Measurements from ENCODE around the gene LRRC28. TPM values are rescaled to one million over a fixed set of nuclear protein-coding genes. Genes with fewer than 3 reads are reported as not detected.
A peak's percentile ranks its signal among the peaks of the same experiment; 100 is the strongest.

LRRC28 gene
- total RNA-seq, 1 experiment from 2014 or later, result 24.8 TPM

DNA sequence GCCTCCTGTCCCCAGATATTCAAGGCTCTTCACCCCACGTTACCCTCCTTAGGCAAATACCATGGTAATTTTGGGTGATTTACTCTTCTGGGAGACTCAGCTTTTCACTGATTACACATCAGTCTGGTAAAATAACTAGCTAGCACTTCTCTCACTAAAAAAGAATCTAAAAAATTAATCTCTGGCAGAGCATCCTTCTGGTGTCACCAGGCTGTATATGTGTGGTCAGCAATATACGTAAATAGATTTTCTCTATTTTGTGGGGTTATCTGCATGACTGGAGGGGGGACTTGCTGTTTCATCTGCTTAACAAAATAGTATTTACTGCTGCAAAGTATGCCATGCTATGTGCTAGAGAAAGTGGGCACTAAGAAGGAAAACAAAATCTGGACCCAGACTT is 45.1 kb downstream of the LRRC28 start:
- DNase-seq (ENCODE audit: low read depth in 1 of 2, low spot score in 2 of 2), result no peak

DNA sequence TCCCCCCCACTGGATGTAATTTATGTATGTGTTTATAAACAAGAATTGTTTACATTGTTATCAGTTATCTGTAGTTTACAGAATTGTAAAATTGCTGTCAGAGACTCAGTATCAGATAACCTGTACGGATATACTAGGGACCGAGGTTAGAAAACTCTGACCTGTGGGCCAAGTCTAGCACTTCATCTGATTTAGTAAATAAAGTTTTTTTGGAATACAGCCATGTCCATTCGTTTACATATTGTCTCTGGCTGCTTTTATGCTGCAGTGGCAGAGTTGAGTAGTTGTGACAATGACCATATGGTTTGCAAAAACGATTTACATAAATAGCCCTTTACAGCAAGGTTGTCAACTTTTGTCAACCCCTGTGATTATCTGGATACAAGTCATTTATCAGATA is 52.6 kb downstream of the LRRC28 start:
- DNase-seq (ENCODE audit: low read depth in 1 of 2, low spot score in 2 of 2), result no peak
- no peaks in the 10 kb centered on the region for H3K36me3 ChIP-seq
- H3K27me3 ChIP-seq (replicated peaks), result no peaks in the 10 kb centered on the region
- H3K4me1 ChIP-seq (replicated peaks), result peaks cover 34% of the 10 kb centered on the region
- no peak overlapping the region for H3K27ac ChIP-seq
- no peak overlapping the region for H3K4me3 ChIP-seq
- H3K9me3 ChIP-seq (replicated peaks), result no peaks in the 10 kb centered on the region

More for the DNA sequence above, 45.1 kb downstream of the LRRC28 start:
- Histone ChIP-seq H3K4me1 (replicated peaks) (no peaks in the 10 kb centered on the region), H3K27me3 (replicated peaks) (no peaks in the 10 kb centered on the region), H3K27ac (no peak overlapping the region), H3K9me3 (replicated peaks) (peaks cover 7% of the 10 kb centered on the region; the same call in 1 of the 2 replicates), H3K36me3 (peaks cover 5% of the 10 kb centered on the region; the same call in 1 of the 2 replicates), H3K4me3 (no peak overlapping the region)

DNA sequence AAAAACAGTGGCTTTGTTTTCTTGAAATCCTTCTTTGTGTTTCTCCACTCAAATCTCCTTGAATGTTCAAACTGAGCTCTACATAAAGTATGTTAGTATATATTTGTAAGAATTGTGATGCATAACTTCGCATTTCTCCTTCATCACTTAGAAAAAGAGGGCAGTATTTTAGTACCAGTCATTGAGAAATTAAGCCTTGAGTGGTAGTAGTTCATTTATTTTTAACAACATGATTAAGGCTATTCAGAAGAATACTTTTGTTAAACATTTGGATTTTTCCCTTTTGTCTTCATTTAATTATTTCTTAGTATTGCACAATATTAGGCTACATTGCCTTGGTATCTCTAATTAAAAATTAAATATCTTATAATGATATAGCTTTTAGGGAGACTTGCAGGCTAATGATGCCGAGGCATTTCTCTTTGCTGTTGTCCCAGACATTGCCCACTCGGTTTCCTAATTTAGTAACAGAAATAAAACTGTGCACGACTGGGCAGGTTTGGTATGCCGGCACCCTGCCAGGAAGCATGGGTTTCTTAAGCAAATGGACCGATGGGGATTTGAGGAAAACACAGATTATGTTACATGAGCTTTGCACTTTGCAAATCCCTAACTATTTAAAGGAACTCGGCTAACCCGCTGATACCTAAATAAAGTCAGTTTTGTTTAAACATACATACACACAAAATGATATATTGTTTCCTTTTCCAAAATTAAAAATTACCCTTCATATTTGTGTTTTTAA is 54.7 kb downstream of the LRRC28 start:
- peaks cover 42% of the 10 kb centered on the region for H3K4me1 ChIP-seq (replicated peaks)
- H3K36me3 ChIP-seq, result no peaks in the 10 kb centered on the region
- DNase-seq (ENCODE audit: low read depth in 1 of 2, low spot score in 2 of 2), result peak; percentile 46 to 66
- no peak overlapping the region for H3K4me3 ChIP-seq
- H3K27ac ChIP-seq, result no peak overlapping the region
- H3K9me3 ChIP-seq (replicated peaks), result no peaks in the 10 kb centered on the region
- no peaks in the 10 kb centered on the region for H3K27me3 ChIP-seq (replicated peaks)

DNA sequence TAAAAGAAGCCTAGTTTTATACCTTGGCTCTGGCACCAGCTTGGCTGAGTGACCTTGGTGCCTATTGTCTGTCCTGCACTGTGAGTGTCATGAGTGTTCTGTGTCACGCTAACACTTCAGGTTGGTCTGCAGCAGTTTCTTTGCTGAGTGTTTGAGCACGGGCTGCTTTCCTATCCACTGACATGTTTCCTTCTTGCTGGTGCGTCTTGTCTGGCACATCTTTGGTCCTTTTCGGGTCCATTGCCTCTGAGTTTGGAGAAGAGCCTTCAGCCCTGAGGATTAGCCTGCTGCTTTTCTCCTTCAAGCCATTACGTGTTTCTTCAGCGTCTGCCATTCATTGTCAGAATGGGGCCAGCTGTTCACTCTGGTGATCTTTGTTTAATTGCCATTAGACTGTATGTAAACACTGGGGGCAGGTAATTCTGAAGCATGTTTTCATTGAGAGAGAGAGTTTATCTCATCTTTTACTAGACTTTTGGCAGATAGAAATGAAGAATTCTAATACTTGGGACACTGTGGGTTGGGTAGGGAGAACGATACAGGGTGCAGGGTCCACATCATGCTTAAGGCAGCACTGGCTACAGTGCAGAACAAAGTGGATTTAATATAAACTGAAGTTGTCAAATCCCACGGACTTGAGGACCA is 55.5 kb downstream of the LRRC28 start:
- peak overlapping the region; percentile 69 for H3K27ac ChIP-seq
- no peaks in the 10 kb centered on the region for H3K27me3 ChIP-seq (replicated peaks)
- no peaks in the 10 kb centered on the region for H3K9me3 ChIP-seq (replicated peaks)
- no peaks in the 10 kb centered on the region for H3K36me3 ChIP-seq
- peaks cover 44% of the 10 kb centered on the region for H3K4me1 ChIP-seq (replicated peaks)
- peak overlapping the region; percentile 1; the same call in 1 of the 2 replicates for H3K4me3 ChIP-seq
- peak; percentile 47 to 48 for DNase-seq (ENCODE audit: low read depth in 1 of 2, low spot score in 2 of 2)

DNA sequence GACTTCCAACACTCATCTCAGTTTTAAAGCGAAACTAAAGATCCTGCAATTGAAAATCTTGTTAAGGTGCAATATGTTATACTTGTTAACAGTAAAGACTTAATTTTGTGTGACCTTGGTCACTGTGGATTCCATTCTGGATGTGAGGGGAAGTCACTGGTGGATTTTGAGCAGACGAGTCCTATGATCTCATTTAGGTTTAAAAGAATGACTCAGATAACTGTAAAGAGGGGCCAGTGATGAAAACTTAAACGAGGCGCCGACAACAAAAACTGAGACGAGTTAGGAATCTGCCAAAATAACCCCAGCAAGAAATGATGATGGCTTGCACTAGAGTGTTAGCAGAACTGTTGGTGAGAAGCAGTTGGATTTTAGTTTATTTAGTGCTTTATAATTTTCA is 56.5 kb downstream of the LRRC28 start:
- Histone ChIP-seq H3K27ac (peak overlapping the region; percentile 69), H3K4me3 (peak overlapping the region; percentile 24), H3K27me3 (replicated peaks) (no peaks in the 10 kb centered on the region), H3K4me1 (replicated peaks) (peaks cover 44% of the 10 kb centered on the region), H3K36me3 (no peaks in the 10 kb centered on the region), H3K9me3 (replicated peaks) (no peaks in the 10 kb centered on the region)
- peak in 1 of 2 experiments; percentile 68 for DNase-seq (ENCODE audit: low read depth in 1 of 2, low spot score in 2 of 2)

DNA sequence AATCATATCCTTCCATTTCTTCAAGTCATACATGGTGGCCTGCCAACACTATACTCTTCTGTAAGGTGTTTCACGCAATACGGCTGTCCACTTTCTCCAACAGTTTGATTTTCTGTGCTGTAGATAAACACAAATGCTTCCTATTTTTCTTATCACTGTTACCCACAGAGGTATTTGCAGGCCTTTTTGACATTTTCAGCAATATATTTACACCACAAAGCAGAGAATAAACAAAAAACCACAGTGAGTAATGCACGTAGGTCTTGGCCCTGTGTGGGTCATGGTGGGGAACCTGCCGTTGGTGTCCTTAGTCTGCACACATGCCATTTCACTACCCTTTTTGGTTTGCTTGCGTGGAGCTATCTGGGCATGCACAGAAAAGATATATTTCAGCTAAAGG is 59.5 kb downstream of the LRRC28 start:
- H3K36me3 ChIP-seq, result no peaks in the 10 kb centered on the region
- peaks cover 38% of the 10 kb centered on the region for H3K4me1 ChIP-seq (replicated peaks)
- DNase-seq (ENCODE audit: low read depth in 1 of 2, low spot score in 2 of 2), result peak in 1 of 2 experiments; percentile 39
- no peaks in the 10 kb centered on the region for H3K9me3 ChIP-seq (replicated peaks)
- no peak overlapping the region for H3K4me3 ChIP-seq
- no peak overlapping the region for H3K27ac ChIP-seq
- no peaks in the 10 kb centered on the region for H3K27me3 ChIP-seq (replicated peaks)

DNA sequence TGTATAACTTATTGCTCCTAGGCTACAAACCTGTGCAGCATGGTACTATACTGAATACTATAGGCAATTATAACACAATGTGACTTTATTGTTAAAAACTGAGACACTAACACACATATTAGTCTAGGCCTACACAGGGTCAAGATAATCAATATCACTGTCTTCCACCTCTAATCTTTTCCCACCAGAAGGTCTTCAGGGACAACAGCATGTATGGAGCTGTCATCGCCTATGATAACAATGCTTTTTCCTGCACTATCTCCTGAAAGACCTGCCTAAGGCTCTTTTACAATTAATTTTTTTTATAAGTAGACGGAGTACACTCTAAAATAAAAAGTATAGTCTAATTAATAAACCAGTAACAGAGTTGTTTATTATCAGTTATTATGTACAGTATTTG is 60.9 kb downstream of the LRRC28 start:
- peaks cover 24% of the 10 kb centered on the region for H3K4me1 ChIP-seq (replicated peaks)
- no peaks in the 10 kb centered on the region for H3K9me3 ChIP-seq (replicated peaks)
- no peak overlapping the region for H3K27ac ChIP-seq
- no peak overlapping the region for H3K4me3 ChIP-seq
- DNase-seq (ENCODE audit: low read depth in 1 of 2, low spot score in 2 of 2), result no peak
- H3K27me3 ChIP-seq (replicated peaks), result no peaks in the 10 kb centered on the region
- H3K36me3 ChIP-seq, result no peaks in the 10 kb centered on the region

DNA sequence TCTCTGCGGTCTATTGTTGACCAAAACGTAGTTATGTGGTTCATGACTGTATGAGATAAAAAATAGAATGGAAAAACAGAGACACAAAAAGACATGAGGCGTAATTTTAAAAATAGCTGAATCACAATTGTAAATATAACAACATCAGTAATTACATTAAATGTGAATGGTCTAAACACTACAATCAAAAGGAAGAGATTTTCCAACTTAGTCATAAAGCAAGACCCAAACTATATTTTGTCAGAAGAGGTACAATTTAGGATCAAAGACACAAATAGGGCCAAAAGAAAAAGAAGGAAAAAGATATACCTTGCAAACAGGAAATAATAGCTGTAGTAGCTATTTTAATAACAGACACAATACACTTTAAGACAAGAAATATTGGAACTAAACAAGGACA is 61.5 kb downstream of the LRRC28 start:
- no peak overlapping the region for H3K27ac ChIP-seq
- no peak for DNase-seq (ENCODE audit: low read depth in 1 of 2, low spot score in 2 of 2)
- no peaks in the 10 kb centered on the region for H3K36me3 ChIP-seq
- peaks cover 19% of the 10 kb centered on the region for H3K4me1 ChIP-seq (replicated peaks)
- no peaks in the 10 kb centered on the region for H3K27me3 ChIP-seq (replicated peaks)
- H3K4me3 ChIP-seq, result no peak overlapping the region
- no peaks in the 10 kb centered on the region for H3K9me3 ChIP-seq (replicated peaks)

DNA sequence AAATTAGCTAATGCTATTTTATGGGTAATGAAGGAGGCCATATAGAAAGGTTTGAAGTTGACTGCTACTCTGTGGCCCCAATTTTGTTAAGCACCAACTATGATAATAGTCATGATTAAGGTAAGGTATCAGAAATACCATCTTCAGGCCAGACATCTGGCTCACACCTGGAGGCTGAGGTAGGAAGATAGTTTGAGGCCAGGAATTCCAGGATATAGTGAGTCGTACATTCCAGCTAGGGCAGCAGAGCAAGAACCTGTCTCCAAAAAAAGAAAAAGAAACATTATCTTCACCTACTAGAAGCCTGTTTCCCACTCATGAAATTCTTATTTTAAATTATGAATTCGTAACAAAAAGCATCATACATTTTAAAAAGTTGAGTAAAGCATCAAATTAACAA is 64.4 kb downstream of the LRRC28 start:
- H3K4me1 ChIP-seq (replicated peaks), result peaks cover 9% of the 10 kb centered on the region
- no peaks in the 10 kb centered on the region for H3K27me3 ChIP-seq (replicated peaks)
- no peak for DNase-seq (ENCODE audit: low read depth in 1 of 2, low spot score in 2 of 2)
- H3K27ac ChIP-seq, result no peak overlapping the region
- H3K36me3 ChIP-seq, result no peaks in the 10 kb centered on the region
- no peak overlapping the region for H3K4me3 ChIP-seq
- H3K9me3 ChIP-seq (replicated peaks), result no peaks in the 10 kb centered on the region

DNA sequence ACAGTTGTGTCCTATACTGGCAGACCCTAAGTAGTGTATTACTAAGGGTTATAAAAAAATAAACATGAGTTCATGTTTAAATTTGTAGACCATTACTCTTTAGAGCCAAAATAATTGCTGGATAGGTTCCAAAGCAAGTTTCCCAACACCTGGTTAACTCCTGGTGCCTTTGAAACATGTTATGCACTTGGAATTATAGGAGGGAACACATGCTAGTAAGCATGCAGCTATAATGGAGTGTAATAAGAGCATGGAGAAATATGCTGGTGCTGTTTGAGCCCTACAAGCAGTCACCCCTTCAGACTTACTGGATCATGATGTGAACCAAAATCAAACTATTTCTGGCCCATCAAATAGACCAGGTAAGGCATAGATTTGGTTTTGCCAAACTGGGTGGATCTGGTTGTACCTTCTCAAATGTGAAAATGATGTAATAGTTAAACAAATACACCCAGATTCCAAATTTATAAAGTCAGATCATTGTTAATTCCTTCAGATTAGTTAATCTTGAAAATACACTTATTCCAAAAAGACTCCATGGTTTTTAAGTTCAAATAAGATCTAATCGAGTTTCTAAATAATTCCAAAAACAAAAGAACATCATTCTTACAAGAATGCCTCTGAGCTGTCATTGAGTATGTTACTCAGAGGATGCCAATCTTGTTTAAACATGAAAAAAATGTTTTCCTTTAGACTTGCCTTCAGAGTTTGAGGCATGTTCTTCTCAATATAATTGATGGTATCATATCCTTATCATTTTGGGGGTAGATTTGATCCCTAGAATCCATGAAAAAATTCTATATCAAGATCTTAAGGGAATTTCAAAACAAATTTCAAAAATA is 69.3 kb downstream of the LRRC28 start:
- no peaks in the 10 kb centered on the region for H3K36me3 ChIP-seq
- H3K27me3 ChIP-seq (replicated peaks), result no peaks in the 10 kb centered on the region
- H3K27ac ChIP-seq, result no peak overlapping the region
- DNase-seq (ENCODE audit: low read depth in 1 of 2, low spot score in 2 of 2), result no peak
- no peak overlapping the region for H3K4me3 ChIP-seq
- H3K4me1 ChIP-seq (replicated peaks), result peaks cover 36% of the 10 kb centered on the region
- no peaks in the 10 kb centered on the region; the same call in 1 of the 2 replicates for H3K9me3 ChIP-seq (replicated peaks)

DNA sequence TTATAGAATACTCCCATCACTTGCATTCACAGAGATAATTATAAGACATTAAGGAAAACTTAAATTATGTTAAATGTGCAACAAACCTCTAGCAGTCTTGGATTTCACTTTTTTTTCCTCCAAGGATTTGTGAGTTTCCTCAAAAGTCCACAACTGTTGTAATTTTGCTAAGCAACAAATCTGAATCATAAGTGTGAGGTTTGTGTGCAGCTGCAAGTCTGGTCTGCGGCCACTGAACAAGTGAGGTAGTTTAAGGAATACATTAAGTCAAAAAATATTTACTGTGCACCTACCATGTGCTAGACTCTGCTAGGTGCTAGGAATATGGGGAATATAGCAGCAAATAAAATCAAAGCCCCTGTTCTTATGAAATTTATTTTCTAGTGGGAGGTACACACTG is 70.2 kb downstream of the LRRC28 start:
- Histone ChIP-seq H3K9me3 (replicated peaks) (no peaks in the 10 kb centered on the region; the same call in 1 of the 2 replicates), H3K36me3 (no peaks in the 10 kb centered on the region), H3K27ac (no peak overlapping the region), H3K4me3 (no peak overlapping the region), H3K4me1 (replicated peaks) (peaks cover 36% of the 10 kb centered on the region), H3K27me3 (replicated peaks) (no peaks in the 10 kb centered on the region)
- no peak for DNase-seq (ENCODE audit: low read depth in 1 of 2, low spot score in 2 of 2)

DNA sequence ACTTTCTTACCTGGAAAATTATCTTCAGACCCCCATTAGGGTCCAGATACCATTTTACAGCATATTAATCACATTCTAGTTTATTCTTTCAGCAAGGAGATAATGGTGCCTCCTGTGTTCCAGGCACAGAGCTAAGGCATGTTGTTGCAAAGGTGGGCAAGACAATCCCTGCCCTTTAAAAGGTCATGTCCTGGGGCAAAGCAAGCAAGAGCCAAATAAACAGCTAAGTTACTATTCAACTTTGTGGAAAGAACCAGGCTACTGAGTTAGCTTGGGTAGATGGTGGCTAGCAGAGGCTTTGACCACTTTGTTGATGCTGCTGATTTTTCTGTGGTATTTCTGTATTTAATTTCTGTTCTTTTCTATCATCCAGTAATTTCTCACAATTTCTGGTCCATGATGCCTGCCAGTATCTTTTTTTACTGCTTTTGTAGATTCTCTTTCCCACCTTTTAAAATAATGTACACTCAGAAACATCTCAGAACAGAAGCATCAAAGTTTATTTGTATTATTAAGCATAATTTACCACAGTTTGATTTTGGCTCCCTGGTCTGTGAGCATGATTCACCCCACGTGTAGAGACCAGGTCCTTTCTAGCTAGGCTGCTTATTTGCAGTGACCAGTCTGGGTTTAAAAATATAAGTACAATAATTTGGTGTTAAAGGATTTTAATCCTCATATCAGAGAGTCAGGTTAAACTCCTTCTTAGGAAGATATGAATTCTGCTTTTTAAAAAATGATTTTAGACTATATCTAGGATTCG is 71.5 kb downstream of the LRRC28 start:
- Histone ChIP-seq H3K36me3 (no peaks in the 10 kb centered on the region), H3K9me3 (replicated peaks) (no peaks in the 10 kb centered on the region; the same call in 1 of the 2 replicates), H3K4me1 (replicated peaks) (peaks cover 36% of the 10 kb centered on the region), H3K27me3 (replicated peaks) (no peaks in the 10 kb centered on the region), H3K27ac (peak overlapping the region; percentile 89; the same call in 1 of the 2 replicates), H3K4me3 (no peak overlapping the region)
- peak in 1 of 2 experiments; percentile 30 for DNase-seq (ENCODE audit: low read depth in 1 of 2, low spot score in 2 of 2)

DNA sequence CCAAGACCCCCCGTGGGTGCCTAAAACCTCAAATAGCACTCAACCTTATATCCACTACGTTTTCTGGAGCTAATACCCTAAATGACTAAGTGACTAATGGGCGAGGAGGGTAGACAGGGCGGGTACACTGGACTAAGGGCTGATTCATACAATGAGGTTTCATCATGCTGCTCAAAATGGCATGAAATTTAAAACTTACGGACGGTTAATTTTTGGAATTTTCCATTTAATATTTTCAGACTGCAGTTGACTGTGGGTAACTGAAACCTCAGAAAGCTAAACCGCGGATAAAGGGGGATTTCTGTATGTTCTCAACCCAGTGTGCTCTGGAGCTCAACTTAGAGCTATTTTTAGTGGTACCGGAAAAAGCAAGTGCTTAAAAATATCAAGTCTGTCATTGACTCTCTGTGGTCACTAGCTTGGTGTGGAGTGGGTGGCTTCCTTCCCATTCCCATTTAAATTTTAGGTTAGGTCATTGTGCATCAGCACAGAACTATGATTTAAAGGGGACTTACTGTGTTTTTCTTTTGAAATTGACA is 72.9 kb downstream of the LRRC28 start:
- Histone ChIP-seq H3K36me3 (no peaks in the 10 kb centered on the region), H3K27me3 (replicated peaks) (no peaks in the 10 kb centered on the region), H3K27ac (peak overlapping the region; percentile 89), H3K4me1 (replicated peaks) (peaks cover 36% of the 10 kb centered on the region), H3K9me3 (replicated peaks) (no peaks in the 10 kb centered on the region; the same call in 1 of the 2 replicates), H3K4me3 (peak overlapping the region; percentile 2; the same call in 1 of the 2 replicates)
- DNase-seq (ENCODE audit: low read depth in 1 of 2, low spot score in 2 of 2), result peak; percentile 83 to 91
